ENCODE measurements around the gene TMEM215.

TMEM215 gene

GRCh38 chr9:32832346-32832745, 49.0 kb downstream of the TMEM215 start:
- DNase-seq (ENCODE audit: low read depth in 3 of 3), result no peak

Data from stimulated activated CD4-positive, alpha-beta T cell treated with anti-CD3 and anti-CD28 coated beads, TNF-alpha, amount 100 ng/mL, for 48 hours (primary cell).